ENCODE results near the gene LENG9.

GRCh38 chr19:54418030-54418929 lies 45.3 kb downstream of the LENG9 start:
- TF ChIP-seq, protein P1, sequence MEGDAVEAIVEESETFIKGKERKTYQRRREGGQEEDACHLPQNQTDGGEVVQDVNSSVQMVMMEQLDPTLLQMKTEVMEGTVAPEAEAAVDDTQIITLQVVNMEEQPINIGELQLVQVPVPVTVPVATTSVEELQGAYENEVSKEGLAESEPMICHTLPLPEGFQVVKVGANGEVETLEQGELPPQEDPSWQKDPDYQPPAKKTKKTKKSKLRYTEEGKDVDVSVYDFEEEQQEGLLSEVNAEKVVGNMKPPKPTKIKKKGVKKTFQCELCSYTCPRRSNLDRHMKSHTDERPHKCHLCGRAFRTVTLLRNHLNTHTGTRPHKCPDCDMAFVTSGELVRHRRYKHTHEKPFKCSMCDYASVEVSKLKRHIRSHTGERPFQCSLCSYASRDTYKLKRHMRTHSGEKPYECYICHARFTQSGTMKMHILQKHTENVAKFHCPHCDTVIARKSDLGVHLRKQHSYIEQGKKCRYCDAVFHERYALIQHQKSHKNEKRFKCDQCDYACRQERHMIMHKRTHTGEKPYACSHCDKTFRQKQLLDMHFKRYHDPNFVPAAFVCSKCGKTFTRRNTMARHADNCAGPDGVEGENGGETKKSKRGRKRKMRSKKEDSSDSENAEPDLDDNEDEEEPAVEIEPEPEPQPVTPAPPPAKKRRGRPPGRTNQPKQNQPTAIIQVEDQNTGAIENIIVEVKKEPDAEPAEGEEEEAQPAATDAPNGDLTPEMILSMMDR (conservative IDR thresholded peaks at IDR 0.05 in 1 of 2, IDR thresholded peaks at IDR 0.05 in 1 of 2; ENCODE audit: extremely low read depth in 1 of 2, insufficient read depth in 1 of 2, low read depth in 1 of 2, low read length in 2 of 2) = no peak
- TF ChIP-seq EZH2 (IDR thresholded peaks at IDR 0.05; ENCODE audit: borderline replicate concordance, low read length) = no peak

All from mammary epithelial cell (primary cell).